PFSK-1 (cell line): Measurements from ENCODE around the gene DGLUCY.

Experiments
- FOXP2 ChIP-seq: optimal IDR thresholded peaks from 2 replicates; pipeline ENCODE3; 2011; ENCODE audit warnings: borderline replicate concordance, control low read depth, inconsistent platforms; ENCODE audit not compliant: insufficient read depth; ENCODE audit errors: extremely low read length, extremely low read depth
- POLR2AphosphoS5 ChIP-seq: IDR thresholded peaks from 2 replicates; pipeline ENCODE4 v1.6.1; 2012; ENCODE audit warnings: low read depth, mild to moderate bottlenecking, control low read depth, low read length, moderate library complexity
- SIN3A ChIP-seq: IDR thresholded peaks from 2 replicates; pipeline ENCODE4 v1.6.1; 2012; ENCODE audit warnings: mild to moderate bottlenecking, low read length, moderate library complexity, borderline replicate concordance; ENCODE audit not compliant: insufficient read depth
- TAF1 ChIP-seq: IDR thresholded peaks from 2 replicates; pipeline ENCODE4 v1.6.1; 2012; ENCODE audit warnings: low read length, control low read depth, borderline replicate concordance; ENCODE audit not compliant: insufficient read depth
- TF ChIP-seq, protein P1 (sequence below), 2 experiments: IDR thresholded peaks; 2 replicates each; pipeline versions ENCODE4 v1.6.1 to v1.8.0; 2011 to 2012; ENCODE audit warnings: low read depth in 2 of 2, low read length in 2 of 2, control low read depth in 1 of 2, inconsistent platforms in 1 of 2, mild to moderate bottlenecking in 1 of 2, moderate library complexity in 1 of 2; ENCODE audit not compliant: insufficient read depth in 1 of 2

DGLUCY gene

DNA sequence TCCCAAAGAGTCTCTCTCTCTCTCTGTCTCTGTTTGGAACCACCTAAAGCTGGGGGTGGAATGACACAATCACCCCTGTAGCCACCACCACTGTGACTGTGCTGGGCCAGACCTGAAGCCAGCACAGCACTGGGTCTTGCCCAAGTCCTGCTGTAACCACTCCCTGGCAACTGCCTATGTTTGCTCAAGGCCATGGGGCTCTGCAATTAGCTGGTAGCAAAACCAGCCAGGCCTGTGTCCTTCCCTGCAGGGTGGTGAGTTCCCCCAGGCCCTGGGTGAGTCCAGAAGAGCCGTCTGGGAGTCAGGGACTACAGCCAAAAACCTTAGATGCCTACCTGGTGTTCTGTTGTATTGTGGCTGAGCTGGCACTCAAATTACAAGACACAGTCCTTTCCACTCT lies 50.8 kb downstream of the DGLUCY start:
- no peak for TF ChIP-seq POLR2AphosphoS5
- TF ChIP-seq SIN3A: no peak
- no peak for TF ChIP-seq FOXP2
- TF ChIP-seq, protein P1, sequence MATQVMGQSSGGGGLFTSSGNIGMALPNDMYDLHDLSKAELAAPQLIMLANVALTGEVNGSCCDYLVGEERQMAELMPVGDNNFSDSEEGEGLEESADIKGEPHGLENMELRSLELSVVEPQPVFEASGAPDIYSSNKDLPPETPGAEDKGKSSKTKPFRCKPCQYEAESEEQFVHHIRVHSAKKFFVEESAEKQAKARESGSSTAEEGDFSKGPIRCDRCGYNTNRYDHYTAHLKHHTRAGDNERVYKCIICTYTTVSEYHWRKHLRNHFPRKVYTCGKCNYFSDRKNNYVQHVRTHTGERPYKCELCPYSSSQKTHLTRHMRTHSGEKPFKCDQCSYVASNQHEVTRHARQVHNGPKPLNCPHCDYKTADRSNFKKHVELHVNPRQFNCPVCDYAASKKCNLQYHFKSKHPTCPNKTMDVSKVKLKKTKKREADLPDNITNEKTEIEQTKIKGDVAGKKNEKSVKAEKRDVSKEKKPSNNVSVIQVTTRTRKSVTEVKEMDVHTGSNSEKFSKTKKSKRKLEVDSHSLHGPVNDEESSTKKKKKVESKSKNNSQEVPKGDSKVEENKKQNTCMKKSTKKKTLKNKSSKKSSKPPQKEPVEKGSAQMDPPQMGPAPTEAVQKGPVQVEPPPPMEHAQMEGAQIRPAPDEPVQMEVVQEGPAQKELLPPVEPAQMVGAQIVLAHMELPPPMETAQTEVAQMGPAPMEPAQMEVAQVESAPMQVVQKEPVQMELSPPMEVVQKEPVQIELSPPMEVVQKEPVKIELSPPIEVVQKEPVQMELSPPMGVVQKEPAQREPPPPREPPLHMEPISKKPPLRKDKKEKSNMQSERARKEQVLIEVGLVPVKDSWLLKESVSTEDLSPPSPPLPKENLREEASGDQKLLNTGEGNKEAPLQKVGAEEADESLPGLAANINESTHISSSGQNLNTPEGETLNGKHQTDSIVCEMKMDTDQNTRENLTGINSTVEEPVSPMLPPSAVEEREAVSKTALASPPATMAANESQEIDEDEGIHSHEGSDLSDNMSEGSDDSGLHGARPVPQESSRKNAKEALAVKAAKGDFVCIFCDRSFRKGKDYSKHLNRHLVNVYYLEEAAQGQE (IDR thresholded peaks at IDR 0.05; ENCODE audit: insufficient read depth in 1 of 2, low read depth in 2 of 2, low read length in 2 of 2): no peak
- no peak for TF ChIP-seq TAF1

DNA sequence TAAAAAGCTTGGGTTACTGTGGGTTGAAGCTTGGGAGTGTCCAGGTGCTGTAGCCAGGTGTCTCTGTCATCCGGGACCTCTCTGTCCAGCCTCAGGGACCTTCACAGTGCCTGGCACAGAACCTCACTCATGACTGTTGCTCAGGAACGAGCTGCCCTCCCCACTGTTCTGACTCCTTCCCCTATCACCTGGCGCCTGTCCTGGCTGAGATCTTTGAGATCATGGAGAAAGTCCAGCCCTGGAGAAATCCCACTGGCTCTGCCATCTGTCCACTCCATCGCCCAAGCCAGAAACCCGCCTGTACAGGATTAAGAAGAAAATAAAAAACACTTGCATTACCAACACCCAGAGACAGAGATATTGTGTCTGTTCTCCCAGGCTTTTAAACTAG lies 53.5 kb downstream of the DGLUCY start:
- no peak for TF ChIP-seq TAF1
- TF ChIP-seq POLR2AphosphoS5: no peak
- TF ChIP-seq SIN3A: no peak
- TF ChIP-seq, protein P1 (IDR thresholded peaks at IDR 0.05; ENCODE audit: insufficient read depth in 1 of 2, low read depth in 2 of 2, low read length in 2 of 2): no peak
- no peak for TF ChIP-seq FOXP2

DNA sequence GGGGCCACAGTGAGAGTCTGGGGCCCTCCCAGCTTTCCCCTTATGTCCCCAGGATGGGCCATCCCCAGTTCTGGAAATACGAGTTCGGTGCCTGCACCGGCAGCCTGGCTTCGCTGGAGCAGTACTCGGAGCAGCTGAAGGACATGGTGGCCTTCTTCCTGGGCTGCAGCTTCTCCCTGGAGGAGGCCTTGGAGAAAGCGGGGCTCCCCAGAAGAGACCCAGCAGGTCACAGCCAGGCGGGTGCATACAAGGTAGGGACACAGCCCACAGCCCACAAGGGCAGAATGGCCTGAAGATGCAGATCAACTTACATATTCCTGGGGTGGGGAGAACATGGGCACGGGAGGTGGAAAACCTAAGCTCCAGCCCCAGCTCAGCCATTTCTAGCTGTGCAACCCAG lies 56.1 kb downstream of the DGLUCY start:
- TF ChIP-seq FOXP2: no peak
- no peak for TF ChIP-seq TAF1
- no peak for TF ChIP-seq SIN3A
- TF ChIP-seq POLR2AphosphoS5: no peak
- TF ChIP-seq, protein P1 (IDR thresholded peaks at IDR 0.05; ENCODE audit: insufficient read depth in 1 of 2, low read depth in 2 of 2, low read length in 2 of 2): no peak

DNA sequence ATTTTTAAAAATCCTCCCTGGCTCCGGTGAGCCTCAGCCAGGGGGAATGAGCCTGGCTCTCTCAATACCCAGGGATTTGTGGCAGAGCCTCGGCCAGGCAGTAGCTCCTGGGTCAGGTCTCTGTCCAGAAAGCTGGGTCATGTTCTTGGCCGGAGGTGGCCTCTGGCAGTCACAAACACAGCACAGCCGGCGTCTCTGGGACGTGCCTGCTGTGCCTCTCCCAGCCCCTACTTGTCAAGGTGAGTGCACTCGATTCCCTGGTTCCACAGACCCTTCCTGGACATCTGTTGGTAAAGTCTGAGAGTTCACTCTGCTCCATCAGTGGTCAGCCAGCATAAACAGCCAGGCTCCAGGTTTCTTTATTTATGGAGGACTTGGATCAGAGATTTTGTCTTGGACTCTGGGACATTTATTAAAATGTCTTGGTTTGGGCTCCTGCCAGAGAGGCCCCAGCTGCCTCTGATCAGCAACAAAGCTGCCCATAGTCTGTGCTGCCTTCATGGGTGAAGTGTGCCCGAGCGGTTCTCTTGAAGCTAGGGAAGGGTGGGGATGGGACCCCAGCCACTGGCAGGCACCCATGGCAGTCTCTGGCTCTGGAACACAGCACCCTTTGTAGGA lies 56.7 kb downstream of the DGLUCY start:
- TF ChIP-seq, protein P1 (IDR thresholded peaks at IDR 0.05; ENCODE audit: insufficient read depth in 1 of 2, low read depth in 2 of 2, low read length in 2 of 2): no peak
- no peak for TF ChIP-seq SIN3A
- no peak for TF ChIP-seq POLR2AphosphoS5
- no peak for TF ChIP-seq FOXP2
- no peak for TF ChIP-seq TAF1
